ENCODE measurements around the gene NLRP6. TPM values are rescaled to one million over a fixed set of nuclear protein-coding genes. Genes with fewer than 3 reads are reported as not detected.

The NLRP6 gene
- total and polyA plus RNA-seq, 2 experiments from 2014 or later, result not detected

DNA sequence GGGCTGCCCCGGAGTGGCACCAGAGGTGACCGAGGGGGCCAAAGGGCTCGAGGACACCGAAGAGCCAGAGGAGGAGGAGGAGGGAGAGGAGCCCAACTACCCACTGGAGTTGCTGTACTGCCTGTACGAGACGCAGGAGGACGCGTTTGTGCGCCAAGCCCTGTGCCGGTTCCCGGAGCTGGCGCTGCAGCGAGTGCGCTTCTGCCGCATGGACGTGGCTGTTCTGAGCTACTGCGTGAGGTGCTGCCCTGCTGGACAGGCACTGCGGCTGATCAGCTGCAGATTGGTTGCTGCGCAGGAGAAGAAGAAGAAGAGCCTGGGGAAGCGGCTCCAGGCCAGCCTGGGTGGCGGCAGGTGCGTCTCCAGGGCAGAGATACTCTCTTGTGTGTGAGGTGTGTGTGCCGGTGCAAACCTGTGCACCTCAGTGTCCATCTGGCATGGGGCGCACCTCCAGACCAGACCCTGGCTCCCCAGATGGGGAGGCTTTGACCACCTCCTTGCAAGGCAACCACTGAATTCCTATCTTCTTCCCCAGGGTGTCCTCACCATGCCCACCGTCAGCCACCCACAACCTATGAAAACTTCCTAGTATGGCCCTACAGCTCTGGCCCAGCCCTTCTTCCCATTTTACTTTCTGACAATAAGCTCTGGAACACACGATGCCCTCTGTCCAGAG lies 3.4 kb downstream of the NLRP6 start:
- H4K20me1 ChIP-seq (ENCODE audit: insufficient read depth), result no peaks in the 10 kb centered on the region
- H3K9me3 ChIP-seq (ENCODE audit: low read depth), result no peaks in the 10 kb centered on the region
- in situ Hi-C loops (cut with MboI), result no loop called here
- no peak overlapping the region for H3K4me2 ChIP-seq (ENCODE audit: unreplicated experiment)
- TF ChIP-seq EZH2 (IDR thresholded peaks at IDR 0.05; ENCODE audit: insufficient read depth, poor library complexity, severe bottlenecking) (no peak), EZH2phosphoT487 (IDR thresholded peaks at IDR 0.05; ENCODE audit: insufficient read depth, low read depth) (no peak)
- no peak overlapping the region for H3K9ac ChIP-seq
- H3K27me3 ChIP-seq (replicated peaks; ENCODE audit: insufficient read depth), result peaks cover 59% of the 10 kb centered on the region
- no peak overlapping the region for H3K4me3 ChIP-seq
- H2AFZ ChIP-seq, result no peak overlapping the region
- no peak for DNase-seq
- H3K36me3 ChIP-seq (ENCODE audit: low read depth), result no peaks in the 10 kb centered on the region
- 52 to 54% methylated on average over 26 of the region's 26 CpGs for WGBS, 2 experiments (ENCODE audit: low coverage in 1 of 2, low lambda C conversion rate in 2 of 2, missing lambda C conversion rate in 2 of 2)
- H3K4me1 ChIP-seq (ENCODE audit: insufficient read depth), result no peaks in the 10 kb centered on the region
- no peak overlapping the region for H3K27ac ChIP-seq
- no peaks in the 10 kb centered on the region for H3K79me2 ChIP-seq (ENCODE audit: insufficient read depth)
- H3K9me2 ChIP-seq (ENCODE audit: insufficient read depth), result no peaks in the 10 kb centered on the region
- no peaks in the 10 kb centered on the region for H3F3A ChIP-seq (ENCODE audit: insufficient read depth)

DNA sequence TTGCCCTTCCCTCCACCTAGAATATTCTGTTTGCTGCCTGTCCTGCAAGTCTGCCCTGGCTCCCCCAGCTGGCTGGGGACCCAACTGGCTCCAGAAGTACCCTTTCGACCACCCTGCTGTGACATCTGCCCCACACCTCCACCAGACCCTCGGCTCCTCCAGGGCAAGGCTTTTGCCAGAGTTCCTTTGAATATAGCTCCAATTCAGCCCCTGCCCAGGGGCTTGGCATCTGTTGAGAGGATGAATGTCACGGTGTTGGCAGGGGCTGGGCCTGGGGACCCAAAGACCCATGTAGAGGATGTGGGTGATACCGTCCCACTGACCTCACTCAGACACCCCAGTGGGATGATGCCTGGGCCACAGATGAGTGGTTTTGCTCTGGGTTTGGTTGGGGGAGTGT lies 4.0 kb downstream of the NLRP6 start:
- in situ Hi-C loops (cut with MboI), result no loop called here
- no peak overlapping the region for H2AFZ ChIP-seq
- H3F3A ChIP-seq (ENCODE audit: insufficient read depth), result no peaks in the 10 kb centered on the region
- no peak overlapping the region for H3K9ac ChIP-seq
- H3K4me2 ChIP-seq (ENCODE audit: unreplicated experiment), result no peak overlapping the region
- no peaks in the 10 kb centered on the region for H3K9me3 ChIP-seq (ENCODE audit: low read depth)
- no peaks in the 10 kb centered on the region for H3K9me2 ChIP-seq (ENCODE audit: insufficient read depth)
- H3K79me2 ChIP-seq (ENCODE audit: insufficient read depth), result no peaks in the 10 kb centered on the region
- H3K4me1 ChIP-seq (ENCODE audit: insufficient read depth), result no peaks in the 10 kb centered on the region
- no peak overlapping the region for H3K4me3 ChIP-seq
- no peaks in the 10 kb centered on the region for H4K20me1 ChIP-seq (ENCODE audit: insufficient read depth)
- peaks cover 59% of the 10 kb centered on the region for H3K27me3 ChIP-seq (replicated peaks; ENCODE audit: insufficient read depth)
- DNase-seq, result no peak
- no peaks in the 10 kb centered on the region for H3K36me3 ChIP-seq (ENCODE audit: low read depth)
- no peak for TF ChIP-seq EZH2phosphoT487 (IDR thresholded peaks at IDR 0.05; ENCODE audit: insufficient read depth, low read depth)
- no peak for TF ChIP-seq EZH2 (IDR thresholded peaks at IDR 0.05; ENCODE audit: insufficient read depth, poor library complexity, severe bottlenecking)
- 28 to 31% methylated on average over 4 of the region's 4 CpGs for WGBS, 2 experiments (ENCODE audit: low coverage in 1 of 2, low lambda C conversion rate in 2 of 2, missing lambda C conversion rate in 2 of 2)
- no peak overlapping the region for H3K27ac ChIP-seq

DNA sequence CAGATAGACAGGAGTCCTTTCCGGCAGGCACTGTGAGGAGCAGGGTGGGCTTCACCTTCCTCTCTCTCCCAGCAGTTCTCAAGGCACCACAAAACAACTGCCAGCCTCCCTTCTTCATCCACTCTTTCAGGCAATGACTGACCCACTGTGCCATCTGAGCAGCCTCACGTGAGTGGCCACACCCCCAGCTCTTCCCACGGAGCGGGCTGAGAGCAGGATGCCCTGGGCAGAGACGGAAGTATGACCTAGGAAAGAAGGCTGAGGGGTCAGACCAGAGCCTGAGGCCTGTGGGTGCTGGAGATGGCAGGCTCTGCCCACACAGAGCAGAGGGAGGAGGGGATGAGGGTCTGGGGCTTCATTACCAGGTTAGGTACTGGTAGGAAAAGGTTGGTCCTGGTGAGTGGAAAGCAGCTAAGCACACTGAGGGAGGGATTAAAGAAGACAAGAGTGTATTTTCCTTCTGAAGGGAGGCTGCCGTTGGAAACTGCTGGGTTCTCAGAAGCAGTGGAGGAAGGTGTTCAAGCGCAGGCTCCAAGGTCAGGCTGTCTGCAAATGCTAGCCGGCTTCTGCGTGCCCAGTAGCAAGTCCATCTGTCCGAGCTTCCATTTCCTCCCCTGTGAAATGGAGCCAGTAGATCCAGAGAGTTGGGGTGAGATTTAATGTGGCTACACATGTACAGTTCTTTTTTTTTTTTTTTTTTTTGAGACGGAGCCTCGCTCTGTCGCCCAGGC lies 4.6 kb downstream of the NLRP6 start:
- Histone ChIP-seq H3K9ac (no peak overlapping the region), H3K9me3 (ENCODE audit: low read depth) (no peaks in the 10 kb centered on the region), H3K79me2 (ENCODE audit: insufficient read depth) (no peaks in the 10 kb centered on the region), H3K9me2 (ENCODE audit: insufficient read depth) (no peaks in the 10 kb centered on the region), H3F3A (ENCODE audit: insufficient read depth) (no peaks in the 10 kb centered on the region), H4K20me1 (ENCODE audit: insufficient read depth) (no peaks in the 10 kb centered on the region), H3K4me2 (ENCODE audit: unreplicated experiment) (no peak overlapping the region), H3K27ac (no peak overlapping the region), H3K4me3 (no peak overlapping the region), H3K36me3 (ENCODE audit: low read depth) (no peaks in the 10 kb centered on the region), H2AFZ (no peak overlapping the region), H3K27me3 (replicated peaks; ENCODE audit: insufficient read depth) (peaks cover 56% of the 10 kb centered on the region), H3K4me1 (ENCODE audit: insufficient read depth) (no peaks in the 10 kb centered on the region)
- in situ Hi-C loops (cut with MboI), result no loop called here
- DNase-seq, result no peak
- TF ChIP-seq EZH2 (IDR thresholded peaks at IDR 0.05; ENCODE audit: insufficient read depth, poor library complexity, severe bottlenecking) (no peak), EZH2phosphoT487 (IDR thresholded peaks at IDR 0.05; ENCODE audit: insufficient read depth, low read depth) (no peak)
- 39 to 46% methylated on average over 10 to 13 of the region's 13 CpGs for WGBS, 2 experiments (ENCODE audit: low coverage in 1 of 2, low lambda C conversion rate in 2 of 2, missing lambda C conversion rate in 2 of 2)

DNA sequence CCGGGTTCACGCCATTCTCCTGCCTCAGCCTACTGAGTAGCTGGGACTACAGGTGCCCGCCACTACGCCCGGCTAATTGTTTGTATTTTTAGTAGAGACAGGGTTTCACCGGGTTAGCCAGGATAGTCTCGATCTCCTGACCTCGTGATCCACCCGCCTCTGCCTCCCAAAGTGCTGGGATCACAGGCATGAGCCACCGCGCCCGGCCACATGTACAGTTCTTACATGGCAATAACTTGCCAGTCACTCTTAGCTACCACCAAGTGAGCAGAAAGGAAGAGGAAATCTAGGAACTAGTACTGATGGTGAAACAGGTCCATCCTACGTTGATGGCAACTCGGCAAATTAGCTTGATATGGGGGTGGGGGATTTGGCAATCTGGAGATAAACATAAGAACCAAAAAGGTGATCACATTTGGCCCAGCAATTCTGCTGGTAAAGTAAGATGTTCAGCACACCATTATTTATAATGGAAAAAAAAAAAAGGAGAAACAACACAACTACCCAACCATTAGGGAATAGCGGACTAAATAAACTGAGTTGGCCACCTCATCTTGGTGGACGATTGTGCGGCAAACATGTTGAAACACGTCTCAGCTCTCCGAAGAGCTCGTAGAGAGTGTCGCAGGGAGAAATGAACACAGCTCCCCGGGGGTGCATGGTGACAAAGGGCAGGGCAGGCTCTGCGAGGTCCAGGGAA lies 5.3 kb downstream of the NLRP6 start:
- H3K9me2 ChIP-seq (ENCODE audit: insufficient read depth), result no peaks in the 10 kb centered on the region
- H3K27me3 ChIP-seq (replicated peaks; ENCODE audit: insufficient read depth), result peaks cover 48% of the 10 kb centered on the region
- H3K4me2 ChIP-seq (ENCODE audit: unreplicated experiment), result no peak overlapping the region
- no peaks in the 10 kb centered on the region for H3K36me3 ChIP-seq (ENCODE audit: low read depth)
- no peaks in the 10 kb centered on the region for H4K20me1 ChIP-seq (ENCODE audit: insufficient read depth)
- H3K4me3 ChIP-seq, result no peak overlapping the region
- no peaks in the 10 kb centered on the region for H3K4me1 ChIP-seq (ENCODE audit: insufficient read depth)
- H3K79me2 ChIP-seq (ENCODE audit: insufficient read depth), result no peaks in the 10 kb centered on the region
- in situ Hi-C loops (cut with MboI), result no loop called here
- no peak for DNase-seq
- H3F3A ChIP-seq (ENCODE audit: insufficient read depth), result no peaks in the 10 kb centered on the region
- no peaks in the 10 kb centered on the region for H3K9me3 ChIP-seq (ENCODE audit: low read depth)
- 68 to 71% methylated on average over 18 to 23 of the region's 23 CpGs for WGBS, 2 experiments (ENCODE audit: low coverage in 1 of 2, low lambda C conversion rate in 2 of 2, missing lambda C conversion rate in 2 of 2)
- no peak overlapping the region for H3K27ac ChIP-seq
- H2AFZ ChIP-seq, result no peak overlapping the region
- H3K9ac ChIP-seq, result no peak overlapping the region
- no peak for TF ChIP-seq EZH2 (IDR thresholded peaks at IDR 0.05; ENCODE audit: insufficient read depth, poor library complexity, severe bottlenecking)
- no peak for TF ChIP-seq EZH2phosphoT487 (IDR thresholded peaks at IDR 0.05; ENCODE audit: insufficient read depth, low read depth)

Data from GM23248 (cell line).